HG02970 (cell line): Measurements from ENCODE around the gene LCOR.

Experiments
- ATAC-seq: cut with Tn5 transposase; IDR thresholded peaks from one replicate; pipeline ENCODE4 v1.9.1; 2021; ENCODE audit warnings: mild to moderate bottlenecking, moderate library complexity, moderate number of reproducible peaks; ENCODE audit not compliant: unreplicated experiment, low FRiP score

LCOR gene

GRCh38 chr10:96880575-96880974 lies 48.5 kb downstream of the LCOR start:
- ATAC-seq, result no peak

GRCh38 chr10:96889415-96890171 lies 57.5 kb downstream of the LCOR start:
- ATAC-seq, result no peak

GRCh38 chr10:96890172-96890513 lies 58.0 kb downstream of the LCOR start:
- no peak for ATAC-seq

GRCh38 chr10:96890580-96890979 lies 58.5 kb downstream of the LCOR start:
- ATAC-seq, result no peak

- ATAC-seq, result no peak
Measured at GRCh38 chr10:96891840-96892239, 59.7 kb downstream of the LCOR start.

- no peak for ATAC-seq
Measured at GRCh38 chr10:96895662-96896424, 63.7 kb downstream of the LCOR start.

GRCh38 chr10:96896884-96897589 lies 64.9 kb downstream of the LCOR start:
- no peak for ATAC-seq

- no peak for ATAC-seq
Measured at GRCh38 chr10:96902117-96902516, 70.0 kb downstream of the LCOR start.

- no peak for ATAC-seq
Measured at GRCh38 chr10:96902731-96903358, 70.7 kb downstream of the LCOR start.

- no peak for ATAC-seq
Measured at GRCh38 chr10:96904648-96905047, 72.5 kb downstream of the LCOR start.

GRCh38 chr10:96906864-96907263 lies 74.8 kb downstream of the LCOR start:
- ATAC-seq, result no peak

- no peak for ATAC-seq
Measured at GRCh38 chr10:96910488-96911395, 78.6 kb downstream of the LCOR start.

GRCh38 chr10:96912405-96912804 lies 80.3 kb downstream of the LCOR start:
- no peak for ATAC-seq

- ATAC-seq, result no peak
Measured at GRCh38 chr10:96913906-96914305, 81.8 kb downstream of the LCOR start.

GRCh38 chr10:96917628-96918027 lies 85.5 kb downstream of the LCOR start:
- no peak for ATAC-seq

GRCh38 chr10:96918214-96919002 lies 86.3 kb downstream of the LCOR start:
- ATAC-seq, result no peak

GRCh38 chr10:96919785-96920430 lies 87.8 kb downstream of the LCOR start:
- no peak for ATAC-seq

GRCh38 chr10:96921655-96922054 lies 89.6 kb downstream of the LCOR start:
- no peak for ATAC-seq
